Activated T-helper 1 cell treated with Interleukin-2 at 50 U/mL for 16 hours (primary cell): ENCODE results near the gene PAQR7.

ENCODE experiments used
- DNase-seq: peaks from one replicate; pipeline ENCODE4 v3.0.0-alpha.2; 2020; ENCODE audit warnings: low read depth

PAQR7 gene

DNA sequence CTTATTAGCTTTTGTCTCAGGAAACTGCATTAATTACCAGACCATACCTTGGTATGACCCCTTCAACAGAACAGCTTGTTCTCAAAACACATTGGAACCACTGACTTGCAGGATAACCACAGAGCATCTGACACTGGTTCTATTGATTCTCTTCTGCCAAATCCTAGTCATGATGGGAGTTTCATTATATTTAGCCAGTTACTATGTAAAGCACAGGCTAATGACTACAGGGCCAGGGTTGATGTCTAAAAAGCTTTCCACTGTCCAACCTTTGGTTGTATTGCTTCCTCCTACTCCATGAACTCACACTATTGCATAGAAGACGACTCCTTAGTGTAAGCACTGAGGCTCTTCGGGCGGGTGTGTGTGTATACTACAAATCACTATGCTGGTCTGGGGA, 27.0 kb upstream of the PAQR7 start:
- DNase-seq, result no peak

DNA sequence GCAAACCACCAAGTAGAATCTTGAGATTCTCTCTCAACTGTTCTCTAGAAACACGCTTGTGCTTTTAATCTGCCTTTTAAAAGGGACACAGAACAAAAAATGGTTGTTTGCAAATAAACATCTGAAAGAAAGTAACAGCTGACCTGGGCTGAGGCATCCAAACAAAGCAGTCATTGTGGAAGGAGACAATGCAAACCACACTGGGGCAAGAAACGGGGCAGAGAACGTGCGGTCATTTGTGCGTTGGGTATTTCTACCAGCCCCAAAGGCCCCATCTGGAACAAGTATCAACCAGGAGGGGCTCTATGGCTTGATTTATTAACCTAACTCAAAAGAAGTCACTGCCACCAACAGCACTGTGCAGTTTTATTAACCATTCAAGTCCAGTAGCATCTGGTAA, 24.7 kb upstream of the PAQR7 start:
- DNase-seq, result no peak

DNA sequence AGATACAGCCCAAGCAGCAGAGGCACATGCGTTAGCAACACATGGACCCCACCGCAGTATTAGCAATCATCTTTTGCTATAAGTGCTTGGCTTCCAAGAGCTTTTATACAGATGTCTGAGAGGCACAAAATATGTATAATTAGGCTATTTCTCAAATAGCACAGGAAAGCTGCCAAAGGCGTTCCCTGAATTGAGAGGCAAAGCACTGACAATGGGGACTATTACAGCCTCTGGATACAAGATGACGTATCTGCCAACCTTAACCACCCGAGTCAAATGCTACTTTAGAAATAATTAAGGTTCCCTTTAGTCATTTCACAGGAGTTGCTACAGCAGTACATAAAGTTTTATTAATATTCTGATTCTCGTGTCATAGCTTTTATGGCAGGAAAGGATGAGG, 24.3 kb upstream of the PAQR7 start:
- no peak for DNase-seq

DNA sequence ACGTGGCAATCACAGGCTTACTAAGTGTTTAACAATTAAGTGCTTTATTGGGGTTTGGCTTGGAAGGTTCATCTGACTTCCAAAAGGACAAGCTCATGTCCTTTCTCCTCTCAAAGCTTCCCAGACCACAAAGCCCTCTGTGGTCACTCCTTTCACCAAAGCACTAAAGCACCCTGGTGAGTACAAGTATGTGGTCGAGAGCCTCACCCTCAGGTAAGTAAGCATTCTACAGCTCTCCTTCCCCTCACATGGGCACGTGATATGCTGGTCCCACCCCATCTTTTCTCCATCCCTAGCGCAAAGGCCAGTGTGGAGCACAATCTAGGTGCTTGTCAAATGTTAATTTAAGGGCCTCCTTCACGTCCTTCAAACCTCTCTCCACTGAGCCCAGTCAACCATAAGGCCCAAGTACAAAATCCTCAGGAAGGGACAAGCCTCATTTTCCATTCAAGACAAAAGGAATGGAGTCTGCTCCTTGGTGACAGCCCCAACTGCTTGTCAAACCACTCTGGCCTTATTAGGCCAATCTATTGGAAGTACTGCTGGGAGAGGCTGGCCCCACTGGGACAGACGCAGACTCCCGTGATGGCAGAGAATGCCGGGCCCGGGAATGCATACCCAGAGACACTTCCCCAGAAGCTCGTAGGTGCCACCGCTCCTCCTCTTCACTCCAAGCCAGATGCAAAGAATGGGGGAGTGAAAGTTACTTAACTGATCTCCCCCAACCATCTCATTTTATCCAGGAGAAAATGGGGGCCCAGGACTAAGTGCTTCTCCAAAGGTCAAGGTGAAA, 22.9 kb upstream of the PAQR7 start:
- no peak for DNase-seq

DNA sequence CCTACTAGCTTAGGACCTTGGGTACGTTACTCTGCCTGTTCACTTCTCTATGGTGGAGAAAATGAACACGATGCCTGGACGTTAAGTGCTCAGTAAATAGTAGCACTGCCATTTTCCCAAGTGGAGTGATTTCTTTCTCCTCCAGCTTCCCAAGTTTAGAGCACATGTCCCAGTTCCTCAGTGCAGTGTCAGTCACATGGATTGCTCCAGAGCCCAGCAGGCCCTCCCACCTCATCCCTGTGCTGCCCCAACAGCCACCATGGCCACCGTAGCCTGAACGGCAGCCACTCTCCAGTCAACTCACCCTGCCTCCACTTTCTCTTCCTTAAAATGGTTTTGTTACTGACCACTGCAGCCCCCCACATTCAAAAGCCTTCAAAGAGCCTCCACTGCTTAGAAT, 22.2 kb upstream of the PAQR7 start:
- no peak for DNase-seq

DNA sequence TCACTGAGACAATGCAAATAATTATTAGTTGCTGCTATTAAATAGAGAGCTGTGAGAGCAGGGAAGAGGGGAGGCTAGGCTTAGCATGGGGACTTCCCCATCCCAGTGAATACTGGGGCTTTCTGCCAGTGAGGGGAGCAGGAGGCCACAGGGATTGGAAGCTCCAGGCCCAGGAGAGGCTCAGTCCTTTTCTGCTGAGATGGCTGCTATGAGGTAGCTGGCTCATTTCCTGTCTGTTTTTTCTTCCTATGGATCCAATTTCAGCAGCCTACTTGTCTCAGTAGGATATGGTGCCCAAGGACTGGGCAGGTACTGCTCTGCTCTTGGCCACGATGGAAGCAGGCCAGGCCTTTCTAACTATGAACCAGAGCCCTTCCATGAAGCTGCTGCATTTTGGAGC, 20.8 kb upstream of the PAQR7 start:
- DNase-seq, result no peak

DNA sequence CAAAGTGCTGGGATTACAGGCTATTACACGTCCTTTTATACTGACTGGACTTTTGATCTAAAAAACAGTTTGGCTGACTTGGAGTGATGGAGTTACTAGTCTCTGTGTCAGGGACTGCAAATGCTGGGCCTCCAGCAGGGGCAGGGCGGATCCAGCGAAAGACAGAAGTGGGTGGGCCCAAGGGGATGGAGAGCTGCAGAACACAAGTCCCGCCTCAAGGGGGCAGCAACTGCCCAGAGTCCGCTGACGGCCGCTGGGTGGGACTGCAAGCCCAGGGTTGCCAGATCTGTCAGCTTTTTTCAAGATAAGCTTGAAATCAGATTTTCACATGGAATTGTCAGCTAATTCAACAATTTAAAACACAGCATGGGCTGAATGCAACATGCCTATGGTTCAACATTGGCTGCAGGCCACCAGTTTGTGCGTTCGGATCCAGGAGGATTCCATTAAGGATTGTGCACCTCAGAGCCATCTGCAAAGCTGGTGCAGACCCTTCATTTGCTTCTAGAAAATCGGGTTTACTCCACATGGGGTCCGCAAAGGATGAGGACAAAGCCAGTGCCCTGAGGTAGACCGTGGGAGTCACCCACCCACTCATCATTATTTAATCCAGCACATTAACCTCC, 20.0 kb upstream of the PAQR7 start:
- peak; percentile 85 for DNase-seq

DNA sequence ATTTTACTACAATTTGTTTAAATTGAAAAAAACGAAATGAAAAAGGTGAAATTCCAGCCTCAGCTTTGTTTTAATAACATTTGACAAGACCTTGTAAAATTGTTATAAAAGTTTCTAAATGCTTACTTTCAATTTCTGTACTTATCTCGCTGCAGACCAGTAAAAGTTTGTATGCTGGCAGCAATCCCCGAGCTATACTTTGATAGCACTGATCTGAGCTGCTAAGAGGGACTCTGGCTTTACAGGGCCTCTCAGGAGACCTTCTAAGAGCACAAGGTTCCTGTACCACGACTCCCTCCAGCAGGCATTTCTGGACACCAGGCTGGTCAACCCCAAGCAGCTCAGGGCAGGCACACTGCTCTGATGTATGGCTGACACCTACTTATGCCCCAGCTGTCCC, 17.6 kb upstream of the PAQR7 start:
- no peak for DNase-seq

DNA sequence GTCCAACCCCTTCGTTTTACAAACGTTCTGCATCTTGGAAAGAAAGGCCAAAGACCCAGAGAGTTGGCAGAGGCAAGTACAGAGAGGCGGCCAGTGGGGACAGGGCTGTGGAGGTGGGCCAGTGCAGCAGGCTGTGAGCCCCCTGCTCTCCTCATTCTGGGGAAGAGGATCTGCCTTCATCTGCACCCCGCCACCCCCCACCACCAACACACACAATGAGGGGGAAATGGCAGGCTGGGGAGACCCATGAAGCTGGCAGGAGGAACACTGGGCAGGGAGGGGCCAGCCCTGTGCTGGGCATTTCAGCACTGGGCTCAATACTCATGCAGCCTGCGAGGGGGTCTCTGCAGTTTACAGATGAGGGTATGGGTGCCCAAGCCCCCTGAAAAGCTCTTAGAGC, 16.1 kb upstream of the PAQR7 start:
- DNase-seq, result no peak

DNA sequence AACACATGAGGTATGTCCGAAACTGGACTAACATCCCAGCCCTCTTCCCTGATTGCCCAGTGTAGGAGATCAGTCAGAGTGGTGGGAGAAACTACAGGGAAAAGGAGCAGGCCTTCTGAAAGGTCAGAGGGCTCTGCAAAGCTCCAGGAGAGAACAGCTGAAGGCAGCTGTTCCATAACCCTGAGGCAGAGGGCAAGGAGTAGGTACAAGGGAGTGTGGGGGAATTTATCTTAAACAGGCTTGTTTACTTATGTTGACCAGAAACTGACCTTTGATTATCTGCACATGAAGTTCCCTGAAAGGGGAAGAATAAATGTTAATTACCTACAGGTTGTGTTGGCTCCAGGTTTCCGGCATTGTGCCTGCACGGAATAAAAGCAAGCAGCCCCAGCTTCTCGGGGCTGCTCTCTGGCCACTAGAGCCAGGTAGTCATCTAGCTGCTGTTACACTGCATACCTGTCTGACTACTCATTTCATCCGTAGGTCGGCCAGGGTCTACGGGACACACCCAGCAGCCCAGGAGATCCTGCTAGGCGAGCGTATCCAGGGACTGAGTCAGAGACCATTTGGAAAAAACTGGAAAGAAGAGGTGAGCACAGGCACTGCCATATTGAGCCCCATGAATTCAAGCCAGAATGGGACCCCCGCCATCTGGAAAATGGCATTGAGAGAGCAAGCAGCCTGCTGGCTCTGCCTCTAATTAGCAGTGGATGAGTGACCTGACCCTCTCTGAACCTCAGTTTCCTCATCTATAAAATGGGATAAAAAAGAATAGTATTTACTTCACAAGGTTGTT, 14.9 kb upstream of the PAQR7 start:
- DNase-seq, result no peak

DNA sequence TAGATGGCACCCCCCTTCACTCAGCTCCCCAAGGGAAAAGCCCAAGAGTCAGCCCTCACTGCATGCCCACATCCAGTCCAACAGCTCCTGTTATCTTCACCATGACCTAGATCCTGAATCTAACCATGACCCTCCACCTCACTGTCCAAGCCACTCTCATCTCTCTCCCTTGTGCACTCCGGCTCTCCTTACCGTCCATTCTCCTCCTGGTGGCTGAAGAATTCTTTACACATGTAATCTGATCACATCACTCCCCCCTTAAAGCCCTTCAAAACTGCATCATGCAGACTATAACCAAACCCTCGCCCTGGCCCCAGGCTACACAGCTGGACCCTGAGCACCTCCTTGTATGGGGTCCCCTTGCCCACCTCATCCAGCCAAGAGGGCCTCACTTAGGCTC, 14.0 kb upstream of the PAQR7 start:
- DNase-seq, result no peak

DNA sequence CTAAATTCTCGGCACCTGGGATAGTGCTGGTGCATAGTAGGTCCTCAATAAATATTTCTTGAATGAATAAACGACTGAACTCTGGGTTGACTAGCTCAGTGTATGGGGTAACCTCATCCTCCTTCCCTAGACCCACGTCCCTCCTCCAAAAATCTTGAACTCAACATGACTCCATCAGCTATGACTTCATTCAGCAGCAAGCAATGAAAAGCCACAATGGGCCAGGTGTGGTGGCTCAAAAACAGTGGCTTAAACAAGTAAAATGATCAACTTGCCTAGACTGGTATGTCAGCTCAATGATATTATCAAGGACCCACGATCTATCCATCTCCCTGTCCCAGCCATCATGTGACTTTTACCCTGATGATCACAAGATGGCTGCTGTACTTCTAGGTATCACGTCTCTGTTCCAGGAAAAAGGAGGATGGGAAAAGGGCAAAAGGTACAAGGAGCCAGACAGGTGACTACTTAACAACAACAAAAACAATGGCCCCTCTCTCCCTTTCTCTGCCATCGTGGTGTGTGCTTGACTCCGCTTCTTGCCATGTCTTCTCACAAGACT, 13.0 kb upstream of the PAQR7 start:
- no peak for DNase-seq

DNA sequence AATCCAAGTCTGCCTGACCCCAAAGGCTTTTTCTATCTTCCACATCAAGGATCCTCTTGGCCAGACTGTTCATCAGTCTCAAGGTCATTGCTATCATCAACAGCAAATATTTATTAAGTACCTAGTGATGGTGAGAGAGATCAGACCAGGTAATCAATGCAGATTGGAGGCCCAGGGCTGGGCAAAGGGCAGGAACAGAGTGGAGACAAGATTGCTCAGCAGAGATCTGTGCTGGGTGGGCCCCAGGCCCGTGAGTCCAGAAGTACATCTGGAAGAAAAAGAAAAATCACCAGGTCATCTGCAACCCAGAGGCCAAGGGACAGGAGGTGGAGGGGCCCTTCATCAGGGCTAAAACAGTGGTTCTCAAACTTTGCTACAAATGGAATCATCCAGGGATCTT, 10.1 kb upstream of the PAQR7 start:
- DNase-seq, result no peak

DNA sequence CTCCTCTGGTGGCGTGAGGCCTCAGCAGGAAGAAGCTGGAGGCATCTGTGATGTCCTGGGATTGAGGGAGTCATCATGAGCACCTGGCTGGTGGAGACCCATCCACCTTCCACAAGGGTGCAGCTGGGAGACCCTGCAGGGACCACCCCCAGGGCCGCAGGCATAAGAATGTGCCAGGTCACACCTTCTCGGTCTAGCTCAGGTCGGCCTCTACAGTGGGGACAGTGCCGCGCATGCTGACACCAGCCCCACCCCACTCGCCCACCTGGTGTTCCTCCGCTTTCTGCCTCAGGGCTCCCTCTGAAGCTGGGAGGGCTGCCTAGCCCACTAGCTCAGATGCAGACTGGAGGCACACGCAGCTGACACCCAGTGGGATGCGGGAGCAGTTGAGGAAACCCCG, 5.8 kb upstream of the PAQR7 start:
- no peak for DNase-seq

DNA sequence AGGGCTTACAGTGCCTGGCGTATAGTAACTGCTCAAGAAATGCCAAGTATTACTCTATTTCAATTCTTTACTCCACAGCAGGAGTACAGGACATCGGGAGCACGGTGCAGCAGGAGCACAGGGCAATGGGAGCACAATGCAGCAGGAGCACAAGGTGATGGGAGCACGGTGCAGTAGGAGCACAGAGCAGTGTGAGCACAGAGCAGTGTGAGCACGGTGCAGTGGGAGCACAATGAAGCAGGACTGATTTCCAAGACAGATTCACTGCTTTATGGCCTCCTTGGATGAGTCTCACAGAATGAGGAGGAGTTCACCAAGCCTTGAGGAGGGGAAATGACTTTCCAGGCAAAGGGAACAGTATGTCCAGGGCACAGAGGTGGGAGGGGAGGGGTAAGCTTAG, 5.0 kb upstream of the PAQR7 start:
- DNase-seq, result no peak

DNA sequence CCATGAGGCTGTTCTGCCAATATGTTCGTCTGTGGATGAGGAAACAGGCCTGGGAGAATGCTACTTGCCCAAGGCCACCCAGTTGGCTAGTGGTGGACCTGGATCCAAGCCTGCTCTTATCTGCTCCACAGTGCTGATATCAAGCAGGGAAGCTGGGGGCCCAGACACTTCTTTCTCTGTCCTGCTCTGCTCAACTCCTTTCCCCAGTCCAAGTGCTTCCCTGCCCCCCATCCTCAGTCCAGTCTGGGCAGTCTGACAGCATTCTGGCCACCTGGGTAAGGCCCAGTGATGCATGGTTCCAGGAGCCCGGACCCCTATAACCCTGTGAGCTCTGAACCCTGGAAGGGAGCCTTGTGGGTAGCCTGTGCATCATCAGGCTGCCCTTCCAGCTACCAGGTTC, 4.2 kb upstream of the PAQR7 start:
- no peak for DNase-seq

DNA sequence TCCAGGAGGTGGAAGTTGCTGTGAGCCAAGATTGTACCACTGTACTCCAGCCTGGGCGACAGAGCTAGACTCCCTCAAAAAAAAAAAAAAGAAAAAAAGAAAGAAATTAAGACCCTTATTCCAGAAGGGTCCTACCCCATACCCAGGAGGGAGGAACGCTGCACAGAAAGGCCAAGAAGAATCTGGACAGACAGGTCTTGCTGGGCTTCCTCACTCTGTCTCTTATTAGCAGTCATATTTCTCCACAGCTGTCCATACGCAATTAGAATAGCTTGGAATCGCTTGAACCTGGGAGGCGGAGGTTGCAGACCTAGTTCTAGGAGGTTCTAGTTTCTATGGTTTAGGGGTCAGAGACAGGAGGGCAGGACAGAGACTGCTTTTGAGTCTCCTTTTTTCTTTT, 3.2 kb upstream of the PAQR7 start:
- DNase-seq, result no peak

DNA sequence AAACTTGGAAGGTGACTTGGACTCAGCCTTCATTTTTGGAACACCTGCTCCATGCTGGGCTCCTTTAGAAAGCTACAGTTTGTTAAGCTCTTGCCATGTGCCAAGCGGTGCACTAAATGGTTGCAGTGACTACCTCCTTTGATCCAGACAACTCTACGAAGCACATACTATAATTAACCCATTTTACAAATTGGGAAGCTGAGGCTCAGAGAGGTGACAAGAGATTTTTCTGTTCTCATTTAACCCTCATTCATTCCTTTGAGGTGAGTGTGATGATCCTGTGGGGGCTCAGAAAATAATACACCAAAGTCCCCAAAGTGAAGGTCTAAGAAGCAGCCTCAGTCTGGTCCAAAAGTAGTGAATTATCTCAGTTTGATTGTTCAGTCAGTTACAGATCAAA, 1.6 kb upstream of the PAQR7 start:
- DNase-seq, result no peak

DNA sequence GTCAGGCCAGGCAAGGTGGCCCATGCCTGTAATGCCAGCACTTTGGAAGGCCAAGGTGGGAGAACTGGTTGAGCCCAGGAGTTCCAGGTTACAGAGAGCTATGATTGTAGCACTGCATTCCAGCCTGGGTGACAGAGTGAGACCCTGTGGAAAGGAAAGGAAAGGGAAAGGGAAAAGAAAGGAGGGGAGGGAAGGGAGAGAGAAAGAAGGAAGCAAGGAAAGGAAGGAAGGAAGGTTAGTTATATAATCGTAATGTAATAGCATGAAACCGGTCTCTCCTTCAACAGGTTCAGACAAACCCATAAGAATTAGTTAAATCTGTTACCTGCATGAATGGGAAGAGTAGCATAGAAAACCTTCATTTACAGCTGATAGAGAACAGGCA, 1.2 kb upstream of the PAQR7 start:
- no peak for DNase-seq

DNA sequence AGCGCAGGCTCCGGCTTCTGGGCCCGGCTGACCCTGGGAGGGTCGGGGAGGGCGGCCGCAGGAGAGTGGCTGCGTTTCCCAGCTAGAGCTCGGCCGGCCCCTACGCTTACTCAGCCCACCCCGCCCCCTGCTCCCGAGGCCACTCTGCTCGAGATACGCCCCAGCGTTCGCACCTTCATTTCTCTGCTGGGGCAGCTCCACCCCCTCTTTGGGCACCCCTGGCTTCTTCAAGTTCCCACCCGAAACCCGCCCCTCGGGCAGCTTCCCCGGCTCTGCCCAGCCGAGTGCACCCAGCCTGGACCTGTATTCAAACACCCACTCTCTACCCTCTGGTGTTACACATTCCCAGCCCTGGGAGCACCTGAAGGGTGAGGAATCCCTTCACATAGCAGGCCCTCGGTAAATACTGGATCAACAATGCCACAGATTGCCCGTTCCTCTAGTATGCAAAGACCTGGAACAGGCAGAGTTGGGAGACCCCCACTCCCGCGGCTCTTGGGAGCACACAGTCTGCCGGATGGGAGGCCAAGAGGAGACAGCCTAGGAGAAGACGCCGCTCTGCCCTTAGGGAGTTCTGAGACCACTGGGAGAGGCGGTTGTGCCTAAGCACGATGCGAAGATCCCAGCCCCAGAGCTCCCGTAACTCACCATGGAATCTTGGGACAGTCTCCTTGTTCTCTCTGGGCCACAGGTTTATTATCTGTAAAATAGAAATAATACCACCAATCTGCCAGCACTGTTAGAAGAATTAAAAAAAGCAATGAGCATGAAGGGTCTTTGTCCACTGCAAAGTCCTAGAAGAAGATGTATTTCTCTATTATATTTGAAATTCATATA, 566 bp upstream of the PAQR7 start:
- no peak for DNase-seq

DNA sequence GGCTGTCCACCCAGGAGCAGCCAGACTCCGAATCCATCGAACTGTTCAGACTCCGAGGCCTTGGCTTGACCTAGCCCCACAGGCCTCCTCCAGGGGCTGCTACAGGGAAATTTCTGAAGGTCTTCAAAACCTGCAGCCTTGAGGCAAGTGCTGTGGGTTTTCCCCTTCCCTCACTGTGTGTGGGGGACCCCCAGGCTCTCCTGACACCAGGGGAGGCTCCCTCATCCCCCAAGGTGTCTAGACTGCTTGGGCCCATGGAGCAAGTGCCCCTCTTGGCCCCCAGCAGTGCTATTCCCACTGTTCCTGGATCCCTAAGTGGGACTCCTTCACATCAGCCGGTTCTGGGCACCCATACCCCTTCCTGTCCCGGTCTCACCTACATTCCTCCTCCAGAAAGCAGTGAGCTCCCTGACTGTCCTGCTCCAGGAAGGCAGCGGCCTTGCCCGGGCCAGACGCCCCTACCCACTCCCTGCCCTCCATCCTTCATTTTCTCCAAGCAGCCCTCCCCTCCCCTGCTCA, 814 bp downstream of the PAQR7 start:
- no peak for DNase-seq

DNA sequence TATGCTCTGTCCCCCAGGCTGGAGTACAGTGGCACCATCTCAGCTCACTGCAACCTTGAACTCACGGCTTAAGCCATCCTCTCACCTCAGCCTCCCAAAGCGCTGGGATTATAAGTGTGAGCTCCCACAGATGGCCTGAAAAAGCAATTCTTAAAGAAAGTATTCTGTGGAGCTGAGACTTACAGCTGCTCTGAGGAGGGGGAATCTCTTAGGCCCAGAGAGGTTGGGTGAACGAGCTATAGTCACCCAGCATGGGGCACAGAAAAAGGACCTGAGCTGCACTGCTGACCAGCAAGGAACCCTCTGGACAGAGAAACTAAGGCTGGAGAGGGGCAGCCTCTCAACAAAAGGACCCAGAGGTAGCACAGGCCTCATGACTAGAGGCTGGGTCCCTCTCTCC, 1.3 kb downstream of the PAQR7 start:
- DNase-seq, result no peak
